Activated CD4-positive, alpha-beta memory T cell treated with anti-CD3 and anti-CD28 coated beads, Interleukin-2, amount 10 ng/mL, durations not matched to agents 7 days and 5 days (primary cell): Measurements from ENCODE around the gene SERINC2. TPM values are rescaled to one million over a fixed set of nuclear protein-coding genes. Genes with fewer than 3 reads are reported as not detected.

Experiments used
- CTCF ChIA-PET: fragments of 350-600 bp; sonication (Branson Sonifier 250); formaldehyde crosslinking; loops from one replicate; lab custom pipeline; 2021; ENCODE audit warnings: antibody characterized with exemption, inconsistent platforms; lab: Charles Lee
- POLR2A ChIA-PET: fragments of 350-600 bp; sonication (Branson Sonifier 250); formaldehyde crosslinking; loops from one replicate; lab custom pipeline; 2021; ENCODE audit warnings: antibody characterized with exemption; lab: Charles Lee
- DNase-seq: peaks from one replicate; pipeline ENCODE4 v3.0.0-alpha.2; 2020
- H3K27ac Mint-ChIP-seq: one replicate; pipeline ENCODE4 v1.8.0; 2021; ENCODE audit warnings: mild to moderate bottlenecking, mixed read lengths
- H3K27me3 Mint-ChIP-seq: one replicate; pipeline ENCODE4 v1.8.0; 2021; ENCODE audit warnings: mixed read lengths
- H3K36me3 Mint-ChIP-seq: one replicate; pipeline ENCODE4 v1.8.0; 2021; ENCODE audit warnings: low read depth, mixed read lengths
- H3K4me1 Mint-ChIP-seq: one replicate; pipeline ENCODE4 v1.8.0; 2021; ENCODE audit warnings: mixed read lengths
- H3K4me3 Mint-ChIP-seq: one replicate; pipeline ENCODE4 v1.8.0; 2021; ENCODE audit warnings: mild to moderate bottlenecking, mixed read lengths
- H3K9me3 Mint-ChIP-seq: one replicate; pipeline ENCODE4 v1.8.0; 2021; ENCODE audit warnings: mixed read lengths
- total RNA-seq, 2 experiments: library from RNA; stranded (reverse); gene quantifications; one replicate each; pipeline ENCODE4 v1.2.3, GENCODE V29; 2021

Gene SERINC2
- total RNA-seq, 2 experiments from 2014 or later = 0.10 to 0.13 TPM

DNA sequence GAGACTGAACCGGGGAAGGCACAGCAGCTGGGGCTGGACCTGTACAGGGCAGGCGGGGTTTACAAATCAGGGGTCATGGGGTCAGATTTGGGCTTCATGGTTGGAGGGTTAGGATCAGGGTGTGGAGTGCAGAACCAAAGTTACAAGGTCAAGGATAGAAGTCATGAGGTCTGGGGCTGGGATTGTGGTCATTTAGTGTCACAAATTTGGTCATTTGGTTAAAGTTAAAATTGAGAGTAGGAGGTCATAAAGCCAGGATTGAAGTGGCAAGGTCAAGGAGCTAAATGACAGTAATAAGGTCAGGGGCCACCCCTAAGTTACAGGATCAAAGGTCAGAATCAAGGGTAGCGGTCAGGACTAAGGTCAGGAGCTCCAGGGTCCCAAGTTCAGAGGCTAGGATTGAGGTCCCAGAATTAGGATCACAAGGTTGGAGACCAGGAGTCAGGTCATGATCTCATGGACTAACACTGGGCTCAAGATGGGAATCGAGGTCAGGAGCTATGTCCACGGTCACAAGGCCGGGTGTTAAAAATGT lies 20.4 kb downstream of the SERINC2 start:
- Mint-ChIP-seq H3K4me1 (no peaks in the 10 kb centered on the region), H3K27ac (no peak overlapping the region), H3K36me3 (no peaks in the 10 kb centered on the region), H3K4me3 (no peak overlapping the region), H3K27me3 (no peaks in the 10 kb centered on the region), H3K9me3 (no peaks in the 10 kb centered on the region)
- no peak for DNase-seq
- POLR2A ChIA-PET = no interaction called here
- CTCF ChIA-PET = interaction anchor here (0.8 kb wide), 1 partner anchor 11 kb away, joined by 3 read pairs; no protein-coding TSS in a partner anchor

DNA sequence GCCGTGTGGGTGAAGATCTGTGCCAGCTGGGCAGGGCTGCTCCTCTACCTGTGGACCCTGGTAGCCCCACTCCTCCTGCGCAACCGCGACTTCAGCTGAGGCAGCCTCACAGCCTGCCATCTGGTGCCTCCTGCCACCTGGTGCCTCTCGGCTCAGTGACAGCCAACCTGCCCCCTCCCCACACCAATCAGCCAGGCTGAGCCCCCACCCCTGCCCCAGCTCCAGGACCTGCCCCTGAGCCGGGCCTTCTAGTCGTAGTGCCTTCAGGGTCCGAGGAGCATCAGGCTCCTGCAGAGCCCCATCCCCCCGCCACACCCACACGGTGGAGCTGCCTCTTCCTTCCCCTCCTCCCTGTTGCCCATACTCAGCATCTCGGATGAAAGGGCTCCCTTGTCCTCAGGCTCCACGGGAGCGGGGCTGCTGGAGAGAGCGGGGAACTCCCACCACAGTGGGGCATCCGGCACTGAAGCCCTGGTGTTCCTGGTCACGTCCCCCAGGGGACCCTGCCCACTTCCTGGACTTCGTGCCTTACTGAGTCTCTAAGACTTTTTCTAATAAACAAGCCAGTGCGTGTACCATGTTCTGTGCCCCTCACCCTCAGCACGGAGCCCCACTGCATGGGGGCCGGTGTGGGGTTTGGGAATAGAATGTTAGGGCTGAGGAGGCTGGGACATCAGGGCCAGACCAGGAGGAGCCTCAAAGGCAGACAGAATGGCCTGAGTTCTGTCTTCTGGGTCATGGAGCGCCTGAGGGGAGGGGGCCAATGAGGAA lies 21.3 kb downstream of the SERINC2 start:
- H3K36me3 Mint-ChIP-seq = no peaks in the 10 kb centered on the region
- no peak overlapping the region for H3K27ac Mint-ChIP-seq
- no peaks in the 10 kb centered on the region for H3K9me3 Mint-ChIP-seq
- ChIA-PET CTCF (interaction anchor here (0.8 kb wide), 1 partner anchor 12 kb away, joined by 3 read pairs; no protein-coding TSS in a partner anchor), POLR2A (no interaction called here)
- H3K27me3 Mint-ChIP-seq = no peaks in the 10 kb centered on the region
- H3K4me3 Mint-ChIP-seq = no peak overlapping the region
- H3K4me1 Mint-ChIP-seq = no peaks in the 10 kb centered on the region
- no peak for DNase-seq

DNA sequence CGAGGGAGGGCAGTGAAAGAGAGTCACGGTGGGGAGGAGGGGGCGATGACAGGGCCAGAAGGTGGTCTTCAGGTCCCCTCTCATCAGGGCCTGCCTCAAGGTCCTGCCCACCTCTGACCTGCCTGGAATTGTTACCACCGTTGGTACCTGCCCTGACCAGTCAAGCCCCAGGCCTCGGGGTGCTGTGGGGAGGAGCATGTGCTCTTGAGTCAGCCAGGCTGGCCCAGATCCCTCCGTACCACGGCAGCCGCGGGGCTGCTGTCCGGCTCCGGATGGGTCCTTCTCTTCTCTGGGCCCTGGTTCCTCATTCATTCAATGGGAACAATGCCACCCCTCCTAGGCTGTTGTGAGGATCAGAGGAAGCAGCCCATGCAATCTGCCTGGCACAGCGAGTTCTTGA lies 22.0 kb downstream of the SERINC2 start:
- no peak for DNase-seq
- H3K27ac Mint-ChIP-seq = no peak overlapping the region
- no peaks in the 10 kb centered on the region for H3K27me3 Mint-ChIP-seq
- no peak overlapping the region for H3K4me3 Mint-ChIP-seq
- ChIA-PET CTCF (no interaction called here), POLR2A (no interaction called here)
- no peaks in the 10 kb centered on the region for H3K36me3 Mint-ChIP-seq
- H3K4me1 Mint-ChIP-seq = no peaks in the 10 kb centered on the region
- no peaks in the 10 kb centered on the region for H3K9me3 Mint-ChIP-seq

DNA sequence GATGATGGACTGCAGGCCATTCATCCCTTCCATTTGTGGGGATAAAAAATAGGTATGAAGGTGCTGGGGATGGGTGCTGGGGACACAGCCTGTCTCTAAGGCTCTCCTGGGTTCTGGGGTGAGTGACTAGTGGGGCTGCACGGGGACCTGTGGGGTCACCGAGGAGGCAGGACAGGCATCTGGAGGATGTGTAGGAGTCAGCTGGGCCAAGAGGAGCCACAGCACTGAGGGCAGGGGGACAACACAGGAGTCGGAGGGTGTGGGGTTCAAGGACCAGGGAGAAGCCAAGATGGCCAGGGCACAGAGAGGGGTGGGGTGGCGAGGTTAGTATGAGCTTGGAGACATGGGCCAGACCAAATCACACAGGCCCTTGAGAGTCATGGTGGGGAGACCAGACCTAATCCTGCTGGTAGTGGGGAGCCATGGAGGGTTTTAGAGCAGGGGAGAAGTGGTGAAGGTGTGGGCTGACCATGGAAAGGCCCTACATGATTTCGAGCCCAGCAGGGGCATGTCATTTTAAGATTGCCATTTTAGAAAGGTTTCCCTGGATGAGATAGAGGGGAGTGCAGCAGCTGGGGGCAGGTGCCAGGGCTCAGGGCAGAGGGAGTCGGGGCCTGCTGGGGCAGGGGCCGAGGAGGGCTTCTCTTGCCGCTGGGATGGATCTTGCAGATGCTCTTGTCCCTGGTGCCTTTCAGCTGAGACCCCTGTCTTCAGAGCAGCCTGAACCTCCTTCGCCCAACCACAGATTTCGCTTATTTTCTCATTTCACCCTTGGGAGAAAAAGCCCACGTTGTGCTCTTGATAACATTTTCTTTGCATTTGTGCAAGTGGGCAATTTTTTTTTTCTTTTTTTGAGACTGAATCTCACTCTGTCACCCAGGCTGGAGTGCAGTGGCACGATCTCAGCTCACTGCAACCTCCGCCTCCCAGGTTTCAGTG lies 22.7 kb downstream of the SERINC2 start:
- H3K4me1 Mint-ChIP-seq = no peaks in the 10 kb centered on the region
- DNase-seq = peak; percentile 1
- no peak overlapping the region for H3K27ac Mint-ChIP-seq
- no peaks in the 10 kb centered on the region for H3K36me3 Mint-ChIP-seq
- ChIA-PET POLR2A (no interaction called here), CTCF (no interaction called here)
- no peak overlapping the region for H3K4me3 Mint-ChIP-seq
- H3K9me3 Mint-ChIP-seq = no peaks in the 10 kb centered on the region
- no peaks in the 10 kb centered on the region for H3K27me3 Mint-ChIP-seq

DNA sequence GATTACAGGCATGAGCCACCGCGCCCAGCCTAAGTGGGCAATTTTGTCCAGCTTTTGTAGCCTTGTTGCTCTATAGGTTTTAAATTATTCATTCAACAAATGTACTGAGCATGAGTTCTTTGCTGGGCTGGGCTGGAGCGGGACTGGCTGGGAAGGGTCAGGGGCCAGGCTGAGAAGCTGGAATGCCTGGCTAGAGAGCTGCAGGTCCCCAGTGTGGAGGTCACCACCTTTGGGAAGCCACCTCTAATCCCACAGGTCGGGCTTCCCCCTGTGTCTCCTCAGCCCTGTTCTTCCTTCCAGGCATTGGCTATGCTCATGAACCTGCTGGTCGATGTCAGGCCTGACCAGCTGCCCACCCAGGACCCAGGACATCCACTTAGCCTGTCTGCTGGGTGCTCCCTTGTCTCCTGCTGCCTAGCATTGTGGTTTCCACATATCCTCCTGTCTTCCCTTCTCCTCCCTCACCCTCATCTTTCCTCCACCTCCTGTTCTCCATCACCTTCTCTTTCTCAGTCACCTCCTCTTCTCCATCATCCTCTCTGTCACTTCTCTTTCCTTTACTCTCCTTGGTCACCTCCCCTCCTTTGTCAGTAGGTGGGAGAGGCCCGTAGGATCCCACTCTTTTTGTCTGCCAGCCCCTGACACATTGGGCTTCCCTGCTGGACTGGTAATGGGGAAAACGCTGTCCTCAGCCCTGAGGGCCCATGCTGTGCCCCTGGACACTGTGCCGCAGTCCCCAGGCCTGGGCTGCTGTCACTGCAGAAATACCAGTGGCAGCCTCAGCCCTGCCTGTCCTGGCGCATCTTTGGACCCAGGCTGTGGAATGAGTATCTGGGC lies 23.8 kb downstream of the SERINC2 start:
- Mint-ChIP-seq H3K4me1 (no peaks in the 10 kb centered on the region), H3K9me3 (no peaks in the 10 kb centered on the region), H3K4me3 (no peak overlapping the region), H3K27me3 (no peaks in the 10 kb centered on the region), H3K36me3 (no peaks in the 10 kb centered on the region), H3K27ac (no peak overlapping the region)
- DNase-seq = peak; percentile 11
- ChIA-PET POLR2A (no interaction called here), CTCF (no interaction called here)

DNA sequence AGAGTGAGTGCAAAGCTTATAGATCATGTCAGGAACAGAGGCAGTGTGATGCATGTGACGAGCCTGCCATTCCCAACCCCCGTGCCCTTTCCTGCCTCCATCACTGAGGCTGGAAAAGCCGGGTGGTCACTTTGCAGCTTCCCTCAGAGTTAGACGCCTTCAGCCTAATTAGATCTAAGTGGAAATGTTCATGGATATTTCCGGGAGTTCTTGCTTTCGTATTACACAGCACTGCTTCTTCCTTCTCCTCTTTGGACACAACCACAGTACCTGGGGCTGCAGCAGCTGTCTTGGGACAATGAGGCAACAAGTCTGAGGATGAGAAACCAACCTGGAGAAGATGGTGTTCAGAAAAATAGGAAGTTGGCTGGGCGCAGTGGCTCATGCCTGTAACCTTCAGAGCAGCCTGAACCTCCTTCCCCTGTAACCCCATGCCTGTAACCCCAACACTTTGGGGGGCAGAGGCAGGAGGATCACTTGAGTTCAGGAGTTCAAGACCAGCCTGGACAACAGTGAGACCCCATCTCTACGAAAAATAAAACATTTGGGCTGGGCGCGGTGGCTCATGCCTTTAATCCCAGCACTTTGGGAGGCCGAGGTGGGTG lies 24.5 kb downstream of the SERINC2 start:
- no peaks in the 10 kb centered on the region for H3K36me3 Mint-ChIP-seq
- H3K4me3 Mint-ChIP-seq = no peak overlapping the region

DNA sequence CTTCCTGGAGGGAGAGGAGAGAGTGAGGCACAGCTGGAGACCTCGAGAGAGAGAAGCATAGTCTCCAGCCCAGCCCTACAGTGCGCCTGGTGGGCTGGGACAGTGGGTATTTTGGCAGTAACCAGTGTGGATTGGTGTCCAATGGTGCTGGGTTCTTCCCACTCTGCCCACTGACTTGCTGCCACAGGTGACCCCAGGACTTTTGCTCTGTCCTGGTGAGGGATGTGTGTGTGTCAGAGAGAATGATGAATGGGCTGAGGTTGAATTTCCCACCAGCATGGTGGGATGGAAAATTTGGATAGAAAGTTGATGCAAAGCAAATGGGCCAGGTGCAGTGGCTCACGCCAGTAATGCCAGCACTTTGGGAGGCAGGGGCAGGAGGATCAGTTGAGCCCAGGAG lies 26.3 kb downstream of the SERINC2 start:
- CTCF ChIA-PET = no interaction called here
- H3K27me3 Mint-ChIP-seq = no peaks in the 10 kb centered on the region
- H3K4me1 Mint-ChIP-seq = no peaks in the 10 kb centered on the region
- no peaks in the 10 kb centered on the region for H3K36me3 Mint-ChIP-seq
- POLR2A ChIA-PET = no interaction called here
- no peak overlapping the region for H3K27ac Mint-ChIP-seq
- DNase-seq = no peak
- H3K9me3 Mint-ChIP-seq = peaks cover 7% of the 10 kb centered on the region
- H3K4me3 Mint-ChIP-seq = no peak overlapping the region

More for the DNA sequence above, 24.5 kb downstream of the SERINC2 start:
- H3K27me3 Mint-ChIP-seq = no peaks in the 10 kb centered on the region
- ChIA-PET POLR2A (no interaction called here), CTCF (no interaction called here)
- H3K9me3 Mint-ChIP-seq = no peaks in the 10 kb centered on the region
- no peaks in the 10 kb centered on the region for H3K4me1 Mint-ChIP-seq
- no peak for DNase-seq
- H3K27ac Mint-ChIP-seq = no peak overlapping the region

DNA sequence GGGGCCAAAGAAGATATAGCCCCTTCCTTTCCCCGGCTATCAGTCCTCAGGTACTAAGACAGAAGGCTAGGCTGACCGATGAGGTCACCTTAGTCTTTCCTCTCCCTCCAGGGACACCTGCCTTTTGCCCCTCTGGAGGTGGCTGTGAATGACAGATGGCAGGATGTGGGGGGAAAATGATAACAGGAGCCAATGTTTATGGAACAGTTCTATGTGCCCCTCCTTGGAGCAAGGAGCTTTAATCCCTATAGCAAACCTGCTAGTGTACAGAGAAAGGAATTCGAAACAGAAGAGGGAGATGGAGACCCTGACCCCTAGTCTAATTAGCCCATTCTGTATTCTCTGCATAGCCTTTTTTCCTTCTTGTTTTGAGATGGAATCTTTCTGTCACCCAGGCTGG lies 28.1 kb downstream of the SERINC2 start:
- POLR2A ChIA-PET = no interaction called here
- no peak overlapping the region for H3K27ac Mint-ChIP-seq
- H3K27me3 Mint-ChIP-seq = no peaks in the 10 kb centered on the region
- no peaks in the 10 kb centered on the region for H3K36me3 Mint-ChIP-seq
- H3K4me3 Mint-ChIP-seq = no peak overlapping the region
- H3K4me1 Mint-ChIP-seq = no peaks in the 10 kb centered on the region
- CTCF ChIA-PET = interaction anchor here (1.7 kb wide), 1 partner anchor 46 kb away, joined by 4 read pairs; no protein-coding TSS in a partner anchor
- DNase-seq = no peak
- peaks cover 9% of the 10 kb centered on the region for H3K9me3 Mint-ChIP-seq

DNA sequence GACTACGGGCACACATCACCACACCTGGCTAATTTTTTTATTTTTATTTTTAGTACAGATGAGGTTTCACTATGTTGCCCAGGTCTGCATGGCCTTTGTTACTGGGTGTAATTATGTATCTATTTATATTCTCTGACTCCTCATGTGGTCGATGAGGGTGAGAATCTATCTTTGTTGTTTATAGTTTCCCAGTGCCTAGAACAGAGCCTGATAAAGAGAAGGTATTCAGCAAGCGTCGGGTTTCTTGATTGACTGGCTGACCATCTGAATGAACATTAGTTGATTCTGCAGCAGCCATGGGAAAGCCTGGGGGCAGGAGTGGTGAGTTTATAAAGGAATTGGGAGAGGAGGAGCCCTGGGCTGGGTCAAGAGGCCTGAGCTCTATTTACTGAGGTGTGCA lies 28.5 kb downstream of the SERINC2 start:
- no peak for DNase-seq
- no peak overlapping the region for H3K27ac Mint-ChIP-seq
- no peaks in the 10 kb centered on the region for H3K4me1 Mint-ChIP-seq
- no peaks in the 10 kb centered on the region for H3K36me3 Mint-ChIP-seq
- H3K27me3 Mint-ChIP-seq = no peaks in the 10 kb centered on the region
- H3K4me3 Mint-ChIP-seq = no peak overlapping the region
- CTCF ChIA-PET = interaction anchor here (1.7 kb wide), 1 partner anchor 47 kb away, joined by 4 read pairs; no protein-coding TSS in a partner anchor
- POLR2A ChIA-PET = no interaction called here
- H3K9me3 Mint-ChIP-seq = peaks cover 9% of the 10 kb centered on the region

DNA sequence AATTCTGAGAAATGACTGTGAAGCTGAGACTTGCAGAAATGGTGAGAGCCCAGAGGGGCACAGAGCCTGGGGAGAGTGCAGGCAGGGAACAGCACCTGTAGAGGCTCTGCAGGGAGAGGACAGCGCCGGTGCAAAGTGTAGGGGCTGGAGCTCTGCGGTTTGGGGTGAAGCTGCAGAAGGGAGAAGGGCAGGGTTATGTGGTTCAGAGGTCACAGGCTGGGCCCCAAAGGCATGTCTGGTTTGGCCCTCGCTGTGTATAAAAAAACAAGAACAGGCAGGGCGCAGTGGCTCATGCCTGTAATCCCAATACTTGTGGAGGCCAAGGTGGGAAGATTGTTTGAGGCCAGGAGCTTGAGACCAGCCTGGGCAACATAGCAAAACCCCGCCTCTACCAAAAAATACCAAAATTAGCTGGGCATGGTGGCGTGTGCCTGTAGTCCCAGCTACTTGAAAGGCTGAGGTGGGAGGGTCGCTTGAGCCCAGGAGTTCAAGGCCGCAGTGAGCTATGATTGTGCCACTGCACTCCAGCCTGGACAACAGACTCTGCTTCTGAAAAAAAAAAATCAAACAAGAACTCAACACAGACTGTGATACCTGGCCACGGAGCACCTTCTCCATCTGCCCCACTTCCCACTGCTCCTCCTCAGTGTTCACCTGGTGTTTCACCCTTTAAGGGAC lies 29.1 kb downstream of the SERINC2 start:
- H3K36me3 Mint-ChIP-seq = no peaks in the 10 kb centered on the region
- ChIA-PET POLR2A (no interaction called here), CTCF (interaction anchor here (1.7 kb wide), 1 partner anchor 47 kb away, joined by 4 read pairs; no protein-coding TSS in a partner anchor)
- no peaks in the 10 kb centered on the region for H3K4me1 Mint-ChIP-seq
- peaks cover 9% of the 10 kb centered on the region for H3K9me3 Mint-ChIP-seq
- no peaks in the 10 kb centered on the region for H3K27me3 Mint-ChIP-seq
- H3K4me3 Mint-ChIP-seq = no peak overlapping the region
- H3K27ac Mint-ChIP-seq = no peak overlapping the region
- DNase-seq = no peak

DNA sequence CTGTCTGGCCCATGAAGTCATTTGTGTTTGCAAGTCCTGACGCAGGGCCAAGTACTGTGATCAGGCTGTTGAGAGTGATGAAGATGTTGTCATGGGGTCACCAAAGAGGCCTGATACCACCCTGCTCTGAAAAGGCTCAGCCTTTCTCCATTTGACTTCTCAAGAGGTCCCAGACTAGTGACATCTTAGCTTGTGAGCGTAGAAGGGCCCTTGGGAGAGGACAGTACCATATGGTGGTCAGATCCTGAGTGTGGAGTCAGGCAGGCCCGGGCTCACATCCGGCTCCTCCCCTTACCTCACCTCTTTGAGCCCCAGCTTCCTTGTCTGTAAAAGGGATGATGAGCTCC lies 29.6 kb downstream of the SERINC2 start:
- ChIA-PET POLR2A (no interaction called here), CTCF (interaction anchor here (1.7 kb wide), 1 partner anchor 48 kb away, joined by 4 read pairs; no protein-coding TSS in a partner anchor)
- no peak overlapping the region for H3K4me3 Mint-ChIP-seq
- H3K36me3 Mint-ChIP-seq = no peaks in the 10 kb centered on the region
- no peaks in the 10 kb centered on the region for H3K27me3 Mint-ChIP-seq
- no peaks in the 10 kb centered on the region for H3K4me1 Mint-ChIP-seq
- DNase-seq = no peak
- H3K9me3 Mint-ChIP-seq = peaks cover 9% of the 10 kb centered on the region
- no peak overlapping the region for H3K27ac Mint-ChIP-seq

DNA sequence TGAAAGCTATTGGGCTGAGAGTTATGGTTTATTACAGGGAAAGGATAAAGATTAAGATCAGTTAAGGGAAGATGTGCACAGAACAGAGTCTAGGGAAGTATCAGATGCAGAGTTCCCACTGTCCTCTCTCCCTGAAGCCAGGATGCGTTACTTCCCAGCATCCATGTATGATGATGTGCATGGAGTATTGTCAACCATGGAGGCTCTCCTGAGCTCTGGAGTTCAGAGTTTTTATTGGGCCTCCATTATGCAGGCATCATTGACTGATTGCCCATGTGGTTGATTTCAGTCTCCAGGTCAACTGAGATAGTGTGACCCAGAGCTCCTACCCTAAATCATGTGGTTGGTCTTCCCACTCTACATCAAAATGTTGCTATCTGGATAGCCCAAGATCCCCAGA lies 30.7 kb downstream of the SERINC2 start:
- Mint-ChIP-seq H3K9me3 (peaks cover 9% of the 10 kb centered on the region), H3K27ac (no peak overlapping the region), H3K27me3 (peaks cover 5% of the 10 kb centered on the region), H3K4me3 (no peak overlapping the region), H3K36me3 (no peaks in the 10 kb centered on the region), H3K4me1 (no peaks in the 10 kb centered on the region)
- ChIA-PET CTCF (no interaction called here), POLR2A (no interaction called here)
- no peak for DNase-seq
